ENCODE results near the gene GLB1L2.

Gene GLB1L2

GRCh38 chr11:134417871-134418840 lies 86.4 kb downstream of the GLB1L2 start:
- no peak for DNase-seq (ENCODE audit: low read depth in 1 of 2, low spot score in 1 of 2)

GRCh38 chr11:134423106-134423505 lies 91.3 kb downstream of the GLB1L2 start:
- DNase-seq (ENCODE audit: low read depth in 1 of 2, low spot score in 1 of 2) = no peak

- no peak for DNase-seq (ENCODE audit: low read depth in 1 of 2, low spot score in 1 of 2)
Observed at GRCh38 chr11:134425413-134425812, 93.6 kb downstream of the GLB1L2 start.
